ENCODE measurements around the gene MAOA. TPM values are rescaled to one million over a fixed set of nuclear protein-coding genes. Genes with fewer than 3 reads are reported as not detected.
"Not testable (repeated sequence)": the region's sequence is repeated elsewhere in the genome, so short reads cannot be mapped to it uniquely, and the experiment has no call there.

MAOA gene
- 10 to 100 TPM; 57.3 to 90.5 TPM for total RNA-seq
- long read RNA-seq, donor 1, full-length matches to known transcripts = 30 of 52 reads
- long read RNA-seq, donor 1, partial matches to known transcripts = 12 of 52 reads
- long read RNA-seq, donor 1, other reads (novel, unspliced or antisense) = 10 of 52 reads
- long read RNA-seq, donor 2, full-length matches to known transcripts = 90 of 108 reads
- long read RNA-seq, donor 2, partial matches to known transcripts = 6 of 108 reads
- long read RNA-seq, donor 2, other reads (novel, unspliced or antisense) = 12 of 108 reads

GRCh38 chrX:43656005-43656494 lies at the start of gene MAOA:
MAOA (plus strand) TSS chrX:43656299; CDS start chrX:43656342, 43 bp downstream.
- DNase-seq (ENCODE audit: low spot score) = peak; percentile 94
- intact Hi-C loops (cut with DNase I) = loop anchor here in 1 of 2 donors (10.0 kb wide), 1 partner anchor 89 kb away; no protein-coding TSS in a partner anchor

GRCh38 chrX:43612400-43612799 lies 43.7 kb upstream of the MAOA start:
- intact Hi-C loops (cut with DNase I) = no loop called here

GRCh38 chrX:43615660-43616059 lies 40.4 kb upstream of the MAOA start:
- DNase-seq (ENCODE audit: low spot score) = no peak
- intact Hi-C loops (cut with DNase I) = no loop called here

More at GRCh38 chrX:43612400-43612799, 43.7 kb upstream of the MAOA start:
- no peak for DNase-seq (ENCODE audit: low spot score)

- no peak for DNase-seq (ENCODE audit: low spot score)
Measured at GRCh38 chrX:43618366-43619205, 37.5 kb upstream of the MAOA start.

DNA sequence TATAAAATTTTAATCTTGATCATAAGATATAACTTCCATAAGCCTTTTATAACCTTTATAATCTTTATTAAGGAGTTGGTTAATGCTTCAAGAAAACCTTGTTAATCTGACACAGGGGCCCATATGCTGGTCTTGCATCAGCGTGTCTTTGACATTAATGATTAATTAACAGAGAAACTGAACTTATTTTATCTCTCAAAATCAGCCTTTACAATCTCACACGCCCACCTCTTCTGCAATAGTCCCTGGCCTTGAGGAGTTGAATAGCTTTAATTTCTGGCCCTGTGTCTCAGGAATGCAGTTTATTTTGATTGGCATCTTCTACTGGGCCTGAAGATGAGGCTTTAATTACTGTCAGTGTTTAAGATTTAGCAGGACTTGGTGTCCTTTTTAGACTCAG lies 36.2 kb upstream of the MAOA start:
- intact Hi-C loops (cut with DNase I); DNase-seq (ENCODE audit: low spot score): not testable (repeated sequence)

More at GRCh38 chrX:43618366-43619205, 37.5 kb upstream of the MAOA start:
- intact Hi-C loops (cut with DNase I) = no loop called here

DNA sequence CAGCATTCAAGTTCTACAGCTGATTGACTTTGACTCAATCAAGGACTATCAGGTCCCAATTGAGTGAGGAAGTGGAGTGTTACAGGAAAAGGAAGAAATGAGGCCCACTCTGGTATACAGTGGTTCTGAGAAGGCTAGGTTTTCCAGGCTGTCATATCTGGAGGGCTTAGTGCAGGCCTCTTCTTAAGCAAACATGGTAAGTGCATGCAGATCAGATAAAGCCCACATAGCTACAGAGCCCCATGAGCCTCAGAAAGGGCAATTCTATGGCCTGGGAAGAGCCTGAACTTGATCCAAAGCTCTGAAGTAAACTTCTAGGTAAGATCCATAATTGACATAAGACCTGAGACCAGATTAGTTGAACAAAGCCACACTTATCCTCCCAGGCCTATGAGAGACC lies 29.0 kb upstream of the MAOA start:
- DNase-seq (ENCODE audit: low spot score) = no peak
- intact Hi-C loops (cut with DNase I) = no loop called here

DNA sequence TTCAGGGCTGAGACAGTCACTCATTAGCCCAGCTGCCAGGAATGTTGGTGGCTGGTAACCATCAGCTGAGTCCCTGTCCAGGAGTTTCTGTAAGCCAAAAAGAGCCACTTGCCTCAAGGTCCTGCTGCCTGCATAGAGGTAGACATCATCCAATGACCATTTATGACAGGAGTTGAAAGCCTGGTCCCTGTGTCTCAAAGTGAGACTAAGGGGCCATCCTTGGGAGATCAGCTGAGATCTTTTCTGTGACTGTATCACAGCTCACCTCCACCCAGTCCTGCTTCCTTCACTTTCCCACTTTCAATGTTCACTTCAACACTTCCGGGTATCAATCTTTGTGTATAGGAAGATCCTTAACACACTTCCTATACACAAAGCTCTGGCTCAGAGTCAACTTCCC lies 28.4 kb upstream of the MAOA start:
- no peak for DNase-seq (ENCODE audit: low spot score)
- intact Hi-C loops (cut with DNase I) = no loop called here

DNA sequence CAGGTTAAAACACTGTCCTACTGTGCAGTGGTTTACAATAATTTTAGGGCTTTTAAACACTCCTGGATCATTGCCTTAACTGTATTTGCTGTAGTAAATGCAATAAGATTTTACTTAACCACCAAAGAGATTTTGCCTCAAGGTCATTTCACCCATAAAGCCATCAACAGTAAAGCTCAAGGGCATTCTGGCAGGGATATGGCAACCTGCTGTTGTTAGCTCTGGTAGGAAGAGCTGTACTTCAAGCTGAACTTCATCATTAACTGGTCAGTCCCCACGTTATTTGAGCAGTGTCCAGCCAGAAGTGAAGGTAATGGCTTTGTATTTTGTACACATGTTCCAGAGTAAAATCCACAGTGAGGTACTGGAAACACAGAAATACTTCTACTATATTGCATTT lies 26.9 kb upstream of the MAOA start:
- DNase-seq (ENCODE audit: low spot score) = no peak
- intact Hi-C loops (cut with DNase I) = no loop called here

GRCh38 chrX:43631841-43632240 lies 24.3 kb upstream of the MAOA start:
- DNase-seq (ENCODE audit: low spot score) = no peak
- intact Hi-C loops (cut with DNase I) = no loop called here

DNA sequence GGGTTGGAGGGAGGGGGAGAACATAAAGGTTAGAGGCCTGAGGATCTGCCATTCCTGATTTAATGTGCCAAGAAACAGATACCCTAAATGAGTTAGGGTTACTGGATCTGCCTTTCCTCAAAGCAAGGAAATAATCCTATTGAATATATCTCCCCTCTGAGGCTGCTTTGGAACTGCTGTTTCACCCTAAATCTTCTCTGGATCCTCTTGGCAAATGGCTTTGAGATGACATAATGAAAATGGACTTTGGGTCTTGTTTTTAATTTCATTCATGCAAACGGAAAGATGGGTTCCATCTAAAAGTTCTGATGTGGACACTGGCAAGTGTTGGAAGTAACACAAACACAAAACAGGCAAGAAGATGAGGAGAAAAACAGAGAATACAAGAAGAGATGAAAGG lies 23.0 kb upstream of the MAOA start:
- intact Hi-C loops (cut with DNase I) = no loop called here
- DNase-seq (ENCODE audit: low spot score) = no peak

DNA sequence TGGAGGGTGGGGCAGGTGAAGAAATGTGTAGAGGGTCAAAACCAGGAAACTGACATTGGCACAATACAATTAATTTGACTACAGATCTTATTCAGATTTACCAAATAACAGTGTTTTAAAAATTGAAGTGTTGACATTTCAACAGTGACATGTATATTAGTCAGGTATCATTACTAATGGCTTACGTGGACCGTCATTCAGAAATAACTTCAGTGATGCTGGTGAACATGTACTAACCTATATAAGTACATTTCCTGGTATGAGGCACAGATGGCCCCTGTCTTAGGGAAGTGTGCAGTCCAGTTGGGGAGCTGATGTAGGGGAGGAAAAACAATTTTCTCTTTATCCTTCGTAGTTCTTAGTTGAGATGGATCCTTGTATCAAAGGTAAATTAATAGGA lies 22.3 kb upstream of the MAOA start:
- intact Hi-C loops (cut with DNase I) = no loop called here
- no peak for DNase-seq (ENCODE audit: low spot score)

- no peak for DNase-seq (ENCODE audit: low spot score)
- intact Hi-C loops (cut with DNase I) = no loop called here
Measured at GRCh38 chrX:43640482-43640881, 15.6 kb upstream of the MAOA start.

DNA sequence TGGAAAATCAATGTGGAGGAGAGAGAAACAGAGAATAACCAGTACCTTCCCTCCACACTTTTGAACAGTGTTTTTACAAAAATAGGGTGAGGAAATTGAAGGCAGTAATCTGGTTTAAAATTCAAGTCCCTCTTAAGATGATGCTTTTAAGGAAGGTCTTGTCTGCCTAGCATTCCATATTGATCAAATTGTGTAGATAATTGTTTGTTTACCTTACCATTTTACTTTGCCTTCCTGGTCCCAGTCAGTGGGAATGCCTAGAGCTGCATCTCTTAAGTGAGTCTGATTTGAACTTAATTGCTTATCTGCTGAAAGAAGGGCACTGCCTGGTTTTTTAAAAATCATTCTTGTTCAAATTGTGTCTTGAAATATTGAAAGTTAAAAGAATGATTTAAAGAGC lies 14.4 kb upstream of the MAOA start:
- intact Hi-C loops (cut with DNase I) = no loop called here
- DNase-seq (ENCODE audit: low spot score) = no peak

- intact Hi-C loops (cut with DNase I) = no loop called here
Measured at GRCh38 chrX:43643201-43643600, 12.9 kb upstream of the MAOA start.

DNA sequence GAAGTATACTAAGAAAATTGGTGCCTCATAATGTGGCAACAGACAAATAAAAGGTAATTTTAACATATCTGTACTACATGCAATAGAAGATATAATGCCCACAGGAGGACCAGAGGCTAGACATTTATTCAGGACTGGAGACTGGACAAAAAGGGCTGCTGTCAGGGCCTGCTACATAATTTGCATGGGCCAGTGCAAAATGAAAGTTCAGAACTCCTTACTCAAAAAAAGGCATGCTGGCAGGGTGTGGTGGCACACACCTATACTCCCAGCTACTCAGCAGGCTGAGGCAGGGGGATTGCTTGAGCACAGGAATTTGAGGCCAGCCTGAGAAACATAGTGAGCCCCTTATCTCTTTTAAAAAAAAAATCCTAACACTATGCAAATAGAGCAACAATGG lies 12.4 kb upstream of the MAOA start:
- DNase-seq (ENCODE audit: low spot score) = no peak
- intact Hi-C loops (cut with DNase I) = no loop called here

More at GRCh38 chrX:43643201-43643600, 12.9 kb upstream of the MAOA start:
- no peak for DNase-seq (ENCODE audit: low spot score)

DNA sequence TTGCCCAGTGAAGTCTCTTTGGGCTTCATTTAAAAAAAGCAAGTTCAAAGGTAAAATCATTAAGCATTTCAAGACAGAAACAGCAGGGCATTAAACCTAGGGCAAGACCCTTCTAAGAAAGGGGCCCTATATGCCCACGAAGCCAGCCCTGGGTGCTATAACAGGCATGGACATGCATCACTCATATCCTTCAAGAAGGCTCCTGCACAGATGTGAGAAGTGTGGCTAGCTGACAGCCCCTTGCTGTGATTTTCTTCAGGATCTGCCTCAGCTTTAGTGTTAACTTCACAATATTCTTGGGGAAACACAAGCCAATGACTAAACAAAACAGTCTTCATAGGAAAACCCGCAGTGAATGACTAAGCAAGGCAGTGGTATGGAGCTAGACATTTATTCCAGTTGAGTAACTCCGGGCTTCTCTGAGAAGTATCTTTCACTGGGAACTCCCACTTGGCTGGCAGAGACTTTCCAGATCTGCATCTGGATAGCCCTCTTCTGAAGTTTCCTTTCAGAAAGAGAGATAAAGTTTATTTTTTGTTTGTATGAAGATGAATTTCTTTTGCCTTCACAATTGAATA lies 11.9 kb upstream of the MAOA start:
- intact Hi-C loops (cut with DNase I) = no loop called here
- no peak for DNase-seq (ENCODE audit: low spot score)

DNA sequence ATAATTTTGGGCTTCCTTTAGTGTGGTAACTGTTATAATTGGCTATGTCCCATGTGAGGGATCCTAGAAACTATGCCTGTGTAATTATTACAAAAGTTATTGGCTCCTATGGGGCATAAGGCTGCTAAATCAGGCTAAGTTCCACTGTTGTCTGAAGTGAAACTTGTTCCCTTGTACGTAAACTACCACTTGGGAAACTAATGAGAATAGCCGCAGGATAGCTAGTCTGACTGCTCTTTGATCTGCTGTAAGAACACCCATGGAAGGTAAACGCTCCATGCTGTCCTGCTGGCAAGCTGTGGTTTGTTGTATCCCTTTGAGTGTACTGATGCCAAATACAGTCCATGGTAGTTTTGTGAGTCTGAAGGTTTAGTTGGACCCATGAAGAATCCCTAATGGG lies 9.3 kb upstream of the MAOA start:
- intact Hi-C loops (cut with DNase I) = no loop called here
- DNase-seq (ENCODE audit: low spot score) = no peak

DNA sequence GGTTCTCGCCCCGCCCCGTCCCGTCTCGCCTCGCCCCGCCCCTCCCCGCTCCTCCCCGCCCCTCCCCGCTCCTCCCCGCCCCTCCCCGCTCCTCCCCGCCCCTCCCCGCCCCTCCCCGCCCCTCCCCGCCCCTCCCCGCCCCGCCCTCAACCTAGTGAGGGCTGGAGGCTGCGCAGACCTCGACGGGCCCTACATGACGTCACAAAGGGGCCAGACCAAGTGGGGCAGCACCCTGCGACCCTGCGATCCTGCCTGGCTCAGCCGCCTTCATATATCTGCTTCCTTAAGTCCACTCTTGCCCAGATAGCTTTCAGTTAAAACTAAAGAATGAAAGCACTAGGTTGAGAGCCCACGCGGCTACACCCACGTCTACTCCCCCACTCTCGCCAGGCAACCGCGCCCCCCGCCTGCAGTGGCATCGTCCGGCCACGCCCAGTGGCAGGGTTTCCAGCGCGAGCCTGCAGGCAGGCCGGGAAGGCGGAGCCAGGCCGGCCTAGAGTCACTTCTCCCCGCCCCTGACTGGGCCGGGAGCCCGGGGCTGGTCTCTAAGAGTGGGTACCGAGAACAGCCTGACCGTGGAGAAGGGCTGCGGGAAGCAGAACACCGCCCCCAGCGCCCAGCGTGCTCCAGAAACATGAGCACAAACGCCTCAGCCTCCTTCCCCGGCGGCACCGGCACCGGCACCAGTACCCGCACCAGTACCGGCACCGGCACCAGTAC lies 1.5 kb upstream of the MAOA start:
- DNase-seq (ENCODE audit: low spot score) = peak; percentile 97
- intact Hi-C loops (cut with DNase I) = loop anchor here in 1 of 2 donors (10.0 kb wide), 1 partner anchor 90 kb away; no protein-coding TSS in a partner anchor

Measured in posterior vena cava (tissue), 2 donors.